Astrocyte of the spinal cord (primary cell): Measurements from ENCODE around the gene ACER3.
"Not testable (repeated sequence)": the region's sequence is repeated elsewhere in the genome, so short reads cannot be mapped to it uniquely, and the experiment has no call there.

Experiments
- DNase-seq: peaks from one replicate; pipeline ENCODE4 v3.0.0; 2011; ENCODE audit warnings: low read depth, low spot score
- H3K4me3 ChIP-seq: 2 replicates; pipeline ENCODE4 v1.5.1; 2011; ENCODE audit warnings: low read depth, mild to moderate bottlenecking, low read length, moderate library complexity
- CTCF ChIP-seq: IDR thresholded peaks from 2 replicates; pipeline ENCODE4 v1.5.1; 2012; ENCODE audit warnings: low read depth, mild to moderate bottlenecking, low read length, inconsistent platforms
- in situ Hi-C: cut with HindIII; loops from 2 replicates; pipeline ENCODE4 v1.10.0; 2017; ENCODE audit warnings: low sequenced_read_pairs

ACER3 gene

GRCh38 chr11:77058900-77059299, 198.2 kb downstream of the ACER3 start:
- in situ Hi-C loops, result no loop called here
- no peak for TF ChIP-seq CTCF
- DNase-seq, result no peak
- H3K4me3 ChIP-seq, result no peak overlapping the region

GRCh38 chr11:77059806-77060205, 199.1 kb downstream of the ACER3 start:
- in situ Hi-C loops, result no loop called here
- DNase-seq, result no peak
- TF ChIP-seq CTCF, result no peak
- no peak overlapping the region for H3K4me3 ChIP-seq

GRCh38 chr11:77060234-77060633, 199.5 kb downstream of the ACER3 start:
- no peak for DNase-seq
- in situ Hi-C loops, result no loop called here
- TF ChIP-seq CTCF, result no peak
- no peak overlapping the region for H3K4me3 ChIP-seq

GRCh38 chr11:77061258-77061657, 200.5 kb downstream of the ACER3 start:
- H3K4me3 ChIP-seq, in situ Hi-C loops, DNase-seq: not testable (repeated sequence)

GRCh38 chr11:77062924-77063323, 202.2 kb downstream of the ACER3 start:
- no peak for DNase-seq
- no peak for TF ChIP-seq CTCF
- in situ Hi-C loops, result no loop called here
- no peak overlapping the region for H3K4me3 ChIP-seq

GRCh38 chr11:77063407-77063806, 202.7 kb downstream of the ACER3 start:
- no peak for DNase-seq
- TF ChIP-seq CTCF, result no peak
- in situ Hi-C loops, result no loop called here
- no peak overlapping the region for H3K4me3 ChIP-seq

- TF ChIP-seq CTCF, result no peak
- DNase-seq, result no peak
- in situ Hi-C loops, result no loop called here
- no peak overlapping the region for H3K4me3 ChIP-seq
Measured at GRCh38 chr11:77063861-77064260, 203.1 kb downstream of the ACER3 start.
